Suprapubic skin (tissue), 4 donors: ENCODE measurements around the gene MXI1.

Experiments
- EP300 ChIP-seq: sonication (generic); formaldehyde crosslinking; IDR thresholded peaks from one replicate; pipeline ENCODE4 v1.6.1; 2017; ENCODE audit warnings: antibody characterized with exemption
- POLR2A ChIP-seq, 2 donors: fragments of 450-650 bp; IDR thresholded peaks; one replicate each; pipeline ENCODE4 v1.6.1; 2017; ENCODE audit warnings: antibody characterized with exemption in 2 of 2, mild to moderate bottlenecking in 2 of 2, moderate library complexity in 2 of 2
- POLR2AphosphoS5 ChIP-seq, 3 donors: sonication (generic); formaldehyde crosslinking; IDR thresholded peaks; one replicate each; pipeline ENCODE4 v1.6.1; 2017; ENCODE audit warnings: antibody characterized with exemption in 3 of 3
- TF ChIP-seq, protein P1 (sequence below), 2 donors: fragments of 200-600 bp in 1 of 2; fragments of 450-650 bp in 1 of 2; sonication (generic) in 1 of 2; IDR thresholded peaks; one replicate each; pipeline ENCODE4 v1.5.1; 2016 to 2019; ENCODE audit warnings: antibody characterized with exemption in 2 of 2, mild to moderate bottlenecking in 1 of 2, moderate library complexity in 1 of 2

DNA sequence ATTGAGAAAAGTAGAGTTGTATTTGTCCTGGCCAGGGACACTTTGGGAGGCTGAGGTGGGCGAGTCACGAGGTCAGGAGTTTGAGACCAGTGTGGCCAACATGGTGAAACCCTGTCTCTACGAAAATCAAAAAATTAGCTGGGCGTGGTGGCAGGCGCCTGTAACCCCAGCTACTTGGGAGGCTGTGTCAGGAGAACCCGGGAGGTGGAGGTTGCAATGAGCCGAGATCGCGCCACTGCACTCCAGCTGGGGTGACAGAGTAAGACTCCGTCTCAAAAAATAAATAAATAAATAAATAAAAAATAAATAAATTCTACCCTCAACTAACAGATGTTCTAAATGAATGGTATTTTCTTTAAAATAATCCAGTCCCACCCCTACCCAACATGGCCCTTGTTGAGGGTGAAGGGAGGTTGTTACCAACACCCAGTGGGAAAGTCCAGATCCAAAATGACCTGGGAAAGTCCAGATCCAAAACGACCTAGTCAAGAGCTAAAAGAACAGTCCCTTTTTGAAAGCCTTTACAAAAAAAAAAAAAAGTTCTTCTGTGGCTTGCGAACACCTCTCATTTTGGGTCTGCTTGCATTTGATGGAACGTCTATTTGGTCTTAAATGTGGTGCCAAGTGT lies 16.0 kb downstream of the MXI1 start:
- TF ChIP-seq, protein P1, sequence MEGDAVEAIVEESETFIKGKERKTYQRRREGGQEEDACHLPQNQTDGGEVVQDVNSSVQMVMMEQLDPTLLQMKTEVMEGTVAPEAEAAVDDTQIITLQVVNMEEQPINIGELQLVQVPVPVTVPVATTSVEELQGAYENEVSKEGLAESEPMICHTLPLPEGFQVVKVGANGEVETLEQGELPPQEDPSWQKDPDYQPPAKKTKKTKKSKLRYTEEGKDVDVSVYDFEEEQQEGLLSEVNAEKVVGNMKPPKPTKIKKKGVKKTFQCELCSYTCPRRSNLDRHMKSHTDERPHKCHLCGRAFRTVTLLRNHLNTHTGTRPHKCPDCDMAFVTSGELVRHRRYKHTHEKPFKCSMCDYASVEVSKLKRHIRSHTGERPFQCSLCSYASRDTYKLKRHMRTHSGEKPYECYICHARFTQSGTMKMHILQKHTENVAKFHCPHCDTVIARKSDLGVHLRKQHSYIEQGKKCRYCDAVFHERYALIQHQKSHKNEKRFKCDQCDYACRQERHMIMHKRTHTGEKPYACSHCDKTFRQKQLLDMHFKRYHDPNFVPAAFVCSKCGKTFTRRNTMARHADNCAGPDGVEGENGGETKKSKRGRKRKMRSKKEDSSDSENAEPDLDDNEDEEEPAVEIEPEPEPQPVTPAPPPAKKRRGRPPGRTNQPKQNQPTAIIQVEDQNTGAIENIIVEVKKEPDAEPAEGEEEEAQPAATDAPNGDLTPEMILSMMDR (IDR thresholded peaks at IDR 0.05), result no peak
- TF ChIP-seq POLR2AphosphoS5 (IDR thresholded peaks at IDR 0.05) (no peak), POLR2A (IDR thresholded peaks at IDR 0.05) (no peak), EP300 (no peak)
